Memory B cell (primary cell): Measurements from ENCODE around the gene MYBPH.

Experiments used
- ATAC-seq: fragments of 150-1000 bp; cut with Tn5 transposase; 2 replicates; pipeline ENCODE4 v1.10.0; 2021; ENCODE audit warnings: low read depth, mild to moderate bottlenecking, moderate library complexity
- DNase-seq, 2 donors: peaks; one replicate each; pipeline ENCODE4 v3.0.0; 2022; ENCODE audit warnings: low spot score in 2 of 2
- H3K27ac Mint-ChIP-seq: one replicate; pipeline ENCODE4 v1.8.0; 2022; ENCODE audit warnings: mild to moderate bottlenecking, moderate library complexity, mixed read lengths
- H3K27me3 Mint-ChIP-seq: one replicate; pipeline ENCODE4 v1.8.0; 2022; ENCODE audit warnings: mixed read lengths
- H3K36me3 Mint-ChIP-seq: one replicate; pipeline ENCODE4 v1.8.0; 2022; ENCODE audit warnings: mild to moderate bottlenecking, mixed read lengths
- H3K4me1 Mint-ChIP-seq: one replicate; pipeline ENCODE4 v1.8.0; 2022; ENCODE audit warnings: mixed read lengths
- H3K4me3 Mint-ChIP-seq: one replicate; pipeline ENCODE4 v1.8.0; 2022; ENCODE audit warnings: mild to moderate bottlenecking, moderate library complexity, mixed read lengths
- H3K9me3 Mint-ChIP-seq: one replicate; pipeline ENCODE4 v1.8.0; 2022; ENCODE audit warnings: mixed read lengths

Gene MYBPH

DNA sequence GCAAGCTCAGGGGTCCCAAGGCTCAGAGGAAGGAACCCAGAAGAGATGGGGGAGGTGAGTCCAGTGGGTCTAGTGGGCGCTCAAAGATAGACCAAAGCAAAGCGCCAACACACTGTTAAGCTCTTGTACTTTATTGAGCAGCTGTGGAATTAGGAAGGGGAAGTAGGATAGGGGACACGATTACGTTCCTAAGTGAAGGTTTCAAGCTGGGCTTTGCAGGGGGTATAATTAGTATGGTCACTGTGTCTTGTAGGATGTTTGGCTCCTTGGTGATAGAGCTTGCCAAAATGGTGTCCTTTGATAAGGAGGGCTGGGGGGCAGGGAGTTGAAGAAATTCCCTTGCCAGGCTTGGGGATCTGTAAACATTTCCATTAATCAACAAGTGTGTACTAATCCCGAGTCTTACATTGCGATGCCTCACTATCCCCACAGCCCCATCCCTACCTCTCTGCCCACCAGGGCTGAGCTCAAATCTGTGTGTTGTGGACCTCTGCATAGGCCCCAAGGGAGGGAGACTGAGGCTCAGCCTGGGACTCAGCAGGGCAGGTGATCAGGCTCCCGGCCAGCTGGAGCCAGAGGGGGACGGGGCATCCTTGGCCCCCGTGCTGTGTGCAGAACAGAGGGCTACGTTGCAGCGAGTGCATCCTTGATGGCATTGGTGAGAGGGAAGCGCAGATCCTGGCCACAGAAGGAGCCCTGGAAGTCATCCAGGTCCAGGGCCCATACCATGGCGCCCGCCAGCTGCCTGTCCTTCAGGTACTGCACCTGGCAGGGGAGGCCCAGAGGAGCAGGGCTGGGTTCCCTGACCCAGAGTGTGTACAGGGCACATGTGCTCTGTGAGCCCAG lies 3.4 kb upstream of the MYBPH start:
- Mint-ChIP-seq H3K36me3 (no peaks in the 10 kb centered on the region), H3K9me3 (no peaks in the 10 kb centered on the region), H3K4me1 (peaks cover 4% of the 10 kb centered on the region), H3K27ac (no peak overlapping the region), H3K4me3 (no peak overlapping the region), H3K27me3 (peaks cover 24% of the 10 kb centered on the region)
- no peak for ATAC-seq
- no peak for DNase-seq

DNA sequence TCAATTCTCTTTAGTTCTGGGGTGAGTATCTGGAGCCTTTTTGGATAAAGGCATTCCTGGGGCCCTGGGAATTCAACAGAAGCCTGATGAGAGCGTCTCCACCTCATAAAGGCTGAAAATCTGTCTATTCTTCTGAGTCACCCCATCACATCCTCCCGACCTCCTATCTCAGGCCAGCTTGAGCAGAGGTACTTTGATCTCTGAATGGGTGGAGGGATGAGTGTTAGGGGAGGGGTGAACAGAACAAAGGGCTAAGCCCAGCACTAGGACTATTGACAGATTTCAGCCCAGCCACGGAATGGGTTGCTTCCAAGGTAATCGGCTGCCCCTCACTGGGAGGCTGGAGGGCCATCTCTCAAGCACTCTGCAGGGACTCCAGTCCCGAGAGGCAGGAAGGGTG lies 2.5 kb upstream of the MYBPH start:
- Mint-ChIP-seq H3K4me3 (no peak overlapping the region), H3K4me1 (peaks cover 6% of the 10 kb centered on the region), H3K36me3 (no peaks in the 10 kb centered on the region), H3K27me3 (peaks cover 26% of the 10 kb centered on the region), H3K9me3 (no peaks in the 10 kb centered on the region), H3K27ac (no peak overlapping the region)
- DNase-seq = no peak
- no peak for ATAC-seq

GRCh38 chr1:203177470-203178039 lies 1.9 kb upstream of the MYBPH start:
- no peak for DNase-seq

DNA sequence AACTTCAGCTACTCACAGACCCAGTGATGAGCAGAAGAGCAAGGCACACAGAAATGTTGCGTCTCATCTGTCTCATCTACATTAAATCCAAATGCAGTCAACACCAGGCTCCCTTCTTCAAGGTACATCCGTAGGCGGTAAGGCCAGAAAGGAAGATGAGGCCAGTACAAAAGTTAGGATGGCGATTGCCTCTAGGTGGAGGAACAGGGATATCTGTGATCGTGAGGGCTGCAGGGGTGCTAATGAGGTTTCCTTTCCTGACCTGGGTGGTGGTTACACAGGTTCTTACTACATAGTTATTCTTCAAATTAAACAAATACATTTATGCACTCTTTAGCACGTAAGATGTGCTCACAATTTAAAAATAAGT lies 1.4 kb upstream of the MYBPH start:
- peaks cover 25% of the 10 kb centered on the region for H3K27me3 Mint-ChIP-seq
- no peak overlapping the region for H3K27ac Mint-ChIP-seq
- ATAC-seq (no peak), DNase-seq (no peak)
- H3K4me3 Mint-ChIP-seq = no peak overlapping the region
- peaks cover 6% of the 10 kb centered on the region for H3K4me1 Mint-ChIP-seq
- no peaks in the 10 kb centered on the region for H3K9me3 Mint-ChIP-seq
- H3K36me3 Mint-ChIP-seq = no peaks in the 10 kb centered on the region

More at GRCh38 chr1:203177470-203178039, 1.9 kb upstream of the MYBPH start:
- peaks cover 26% of the 10 kb centered on the region for H3K27me3 Mint-ChIP-seq
- H3K36me3 Mint-ChIP-seq = no peaks in the 10 kb centered on the region
- ATAC-seq = no peak
- no peak overlapping the region for H3K4me3 Mint-ChIP-seq
- H3K9me3 Mint-ChIP-seq = no peaks in the 10 kb centered on the region
- no peak overlapping the region for H3K27ac Mint-ChIP-seq
- peaks cover 6% of the 10 kb centered on the region for H3K4me1 Mint-ChIP-seq

GRCh38 chr1:203176273-203177035 lies 828 bp upstream of the MYBPH start:
- Mint-ChIP-seq H3K4me1 (peaks cover 6% of the 10 kb centered on the region), H3K4me3 (no peak overlapping the region), H3K27ac (no peak overlapping the region), H3K27me3 (peaks cover 25% of the 10 kb centered on the region), H3K9me3 (no peaks in the 10 kb centered on the region), H3K36me3 (no peaks in the 10 kb centered on the region)
- no peak for ATAC-seq
- DNase-seq = no peak

- Mint-ChIP-seq H3K27me3 (peaks cover 24% of the 10 kb centered on the region), H3K4me1 (peaks cover 3% of the 10 kb centered on the region), H3K27ac (no peak overlapping the region), H3K9me3 (no peaks in the 10 kb centered on the region), H3K36me3 (no peaks in the 10 kb centered on the region), H3K4me3 (no peak overlapping the region)
- DNase-seq (no peak), ATAC-seq (no peak)
Measured at GRCh38 chr1:203175827-203176241, 208 bp upstream of the MYBPH start.

DNA sequence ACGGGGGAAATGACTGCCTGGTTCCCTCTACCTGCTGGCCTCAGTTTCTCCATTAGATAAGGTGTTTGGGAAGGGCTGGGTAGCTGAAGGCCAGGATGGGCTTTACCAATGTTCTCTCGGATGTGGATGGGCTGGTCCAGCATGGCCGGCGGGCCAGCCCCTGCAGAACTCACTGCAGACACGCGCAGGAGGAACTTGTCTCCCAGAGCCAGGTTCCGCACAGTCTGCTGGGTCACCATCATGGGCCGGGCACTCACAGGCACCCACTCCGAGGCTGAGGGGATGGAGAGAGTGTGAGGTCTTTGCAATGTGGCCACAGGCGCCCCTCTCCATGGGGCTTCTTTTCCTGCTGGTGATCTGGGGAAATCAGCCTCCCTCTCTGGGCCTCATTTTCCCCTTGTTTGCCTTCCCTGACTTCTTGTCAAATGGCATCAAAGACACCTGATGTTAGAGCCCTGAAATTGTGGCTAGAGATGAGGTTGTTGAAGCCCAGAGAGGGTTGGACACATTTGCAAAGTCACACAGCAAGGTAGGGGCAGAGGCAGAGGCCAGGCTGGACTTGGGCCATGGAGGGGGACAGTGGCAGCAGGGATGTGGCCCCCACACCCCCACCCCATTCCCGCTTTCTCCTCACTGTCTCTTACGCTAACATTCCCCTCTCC lies 1.2 kb downstream of the MYBPH start:
- ATAC-seq = no peak
- Mint-ChIP-seq H3K27ac (no peak overlapping the region), H3K4me3 (no peak overlapping the region)

DNA sequence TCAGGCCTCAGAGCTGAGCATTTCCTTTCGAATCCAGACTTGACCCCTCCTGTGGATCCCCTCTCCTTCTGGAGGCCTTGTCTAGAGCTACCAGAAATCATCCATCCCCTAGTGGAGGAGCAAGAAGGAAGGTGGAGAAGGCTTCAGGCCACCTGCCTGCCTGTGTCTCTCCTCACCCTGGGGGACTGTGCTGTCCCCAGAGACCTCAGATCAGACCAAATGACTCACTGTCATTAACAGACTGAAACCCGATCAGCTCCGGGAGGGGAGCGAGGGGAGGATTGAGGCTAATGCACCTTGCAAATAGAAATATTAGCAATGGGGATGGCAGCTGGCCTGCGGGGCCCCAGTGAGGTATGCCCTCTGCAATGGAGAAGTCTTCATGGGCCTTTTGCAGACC lies 2.1 kb downstream of the MYBPH start:
- peak; percentile 37 for ATAC-seq
- Mint-ChIP-seq H3K27ac (no peak overlapping the region), H3K27me3 (peaks cover 14% of the 10 kb centered on the region), H3K4me3 (no peak overlapping the region), H3K36me3 (no peaks in the 10 kb centered on the region), H3K9me3 (no peaks in the 10 kb centered on the region), H3K4me1 (peaks cover 2% of the 10 kb centered on the region)
- no peak for DNase-seq

More for the DNA sequence above, 1.2 kb downstream of the MYBPH start:
- no peaks in the 10 kb centered on the region for H3K9me3 Mint-ChIP-seq
- H3K27me3 Mint-ChIP-seq = peaks cover 21% of the 10 kb centered on the region
- peaks cover 2% of the 10 kb centered on the region for H3K4me1 Mint-ChIP-seq
- DNase-seq = no peak
- H3K36me3 Mint-ChIP-seq = no peaks in the 10 kb centered on the region

GRCh38 chr1:203173011-203173555 lies 2.5 kb downstream of the MYBPH start:
- DNase-seq = no peak
- ATAC-seq = no peak
- H3K4me3 Mint-ChIP-seq = no peak overlapping the region
- H3K9me3 Mint-ChIP-seq = no peaks in the 10 kb centered on the region
- peaks cover 12% of the 10 kb centered on the region for H3K27me3 Mint-ChIP-seq
- peaks cover 2% of the 10 kb centered on the region for H3K4me1 Mint-ChIP-seq
- no peak overlapping the region for H3K27ac Mint-ChIP-seq
- H3K36me3 Mint-ChIP-seq = no peaks in the 10 kb centered on the region

- DNase-seq = peak; percentile 38 to 44
- Mint-ChIP-seq H3K27me3 (peaks cover 9% of the 10 kb centered on the region), H3K4me1 (peaks cover 2% of the 10 kb centered on the region), H3K27ac (no peak overlapping the region), H3K9me3 (no peaks in the 10 kb centered on the region), H3K4me3 (no peak overlapping the region), H3K36me3 (no peaks in the 10 kb centered on the region)
- peak; percentile 52 for ATAC-seq
Measured at GRCh38 chr1:203172184-203173010, 3.2 kb downstream of the MYBPH start.

DNA sequence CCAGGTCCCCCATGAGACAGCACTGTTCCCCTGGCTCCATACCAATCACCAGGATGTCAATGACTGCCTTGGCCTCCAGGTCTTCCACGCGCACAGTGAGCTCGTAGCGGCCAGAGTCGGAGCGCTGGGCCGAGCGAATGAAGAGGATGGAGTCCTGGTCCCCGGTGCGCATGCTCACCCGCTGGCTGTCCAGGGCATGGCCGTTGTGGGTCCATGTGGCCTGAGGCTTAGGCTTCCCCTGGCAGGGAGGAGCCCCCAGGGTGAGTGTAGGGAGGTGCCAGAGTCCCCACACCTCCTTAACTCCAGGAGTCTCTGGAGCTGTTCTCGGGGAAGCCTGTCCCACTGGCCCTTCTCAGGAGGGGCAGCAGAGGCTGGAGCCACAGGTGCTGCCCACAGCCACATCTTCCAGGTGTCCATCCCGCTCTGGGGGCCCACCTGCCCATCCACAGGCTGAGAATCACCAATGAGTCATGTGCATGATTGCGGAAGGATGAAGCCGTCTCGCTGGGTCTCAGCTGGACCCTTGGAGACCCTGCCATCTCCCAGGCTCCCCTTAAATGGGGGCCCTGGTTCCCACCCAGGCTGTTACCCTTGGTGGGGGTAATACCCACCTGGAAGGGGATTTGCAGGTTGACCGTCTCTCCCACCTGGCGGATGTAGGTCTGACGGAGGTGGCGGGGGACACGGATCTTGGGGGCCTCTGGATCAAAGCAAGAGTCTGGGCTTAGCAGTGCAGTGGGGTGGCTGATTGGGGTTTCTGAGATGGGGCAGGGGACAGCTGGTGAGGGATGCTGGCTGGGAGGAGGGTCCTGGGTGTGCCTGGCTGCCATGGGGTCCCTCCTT lies 4.1 kb downstream of the MYBPH start:
- Mint-ChIP-seq H3K27ac (no peak overlapping the region), H3K4me3 (no peak overlapping the region), H3K9me3 (no peaks in the 10 kb centered on the region), H3K36me3 (no peaks in the 10 kb centered on the region), H3K27me3 (peaks cover 8% of the 10 kb centered on the region), H3K4me1 (peaks cover 6% of the 10 kb centered on the region)
- ATAC-seq (no peak), DNase-seq (no peak)

GRCh38 chr1:203170625-203171330 lies 4.8 kb downstream of the MYBPH start:
- no peaks in the 10 kb centered on the region for H3K9me3 Mint-ChIP-seq
- no peak overlapping the region for H3K27ac Mint-ChIP-seq
- DNase-seq (no peak), ATAC-seq (no peak)
- peaks cover 9% of the 10 kb centered on the region for H3K27me3 Mint-ChIP-seq
- no peaks in the 10 kb centered on the region for H3K36me3 Mint-ChIP-seq
- H3K4me1 Mint-ChIP-seq = peaks cover 6% of the 10 kb centered on the region
- no peak overlapping the region for H3K4me3 Mint-ChIP-seq
